Activated naive CD8-positive, alpha-beta T cell treated with anti-CD3 and anti-CD28 coated beads for 36 hours (primary cell): ENCODE data around the gene EPHB3. TPM values are rescaled to one million over a fixed set of nuclear protein-coding genes. Genes with fewer than 3 reads are reported as not detected.

Experiments
- DNase-seq: peaks from one replicate; pipeline ENCODE4 v3.0.0; 2021
- H3K27ac Mint-ChIP-seq: one replicate; pipeline ENCODE4 v1.8.0; 2022; ENCODE audit warnings: mild to moderate bottlenecking, moderate library complexity, mixed read lengths
- H3K27me3 Mint-ChIP-seq: one replicate; pipeline ENCODE4 v1.8.0; 2022; ENCODE audit warnings: mild to moderate bottlenecking, mixed read lengths
- H3K36me3 Mint-ChIP-seq: one replicate; pipeline ENCODE4 v1.8.0; 2021; ENCODE audit warnings: mild to moderate bottlenecking, mixed read lengths
- H3K4me1 Mint-ChIP-seq: one replicate; pipeline ENCODE4 v1.8.0; 2021; ENCODE audit warnings: mixed read lengths
- H3K4me3 Mint-ChIP-seq: one replicate; pipeline ENCODE4 v1.8.0; 2022; ENCODE audit warnings: mild to moderate bottlenecking, moderate library complexity, mixed read lengths
- H3K9me3 Mint-ChIP-seq: one replicate; pipeline ENCODE4 v1.8.0; 2022; ENCODE audit warnings: mixed read lengths
- total RNA-seq, 2 experiments: library from RNA; stranded (reverse); gene quantifications; one replicate each; pipeline ENCODE4 v1.2.3, GENCODE V29; 2021

EPHB3 gene
- total RNA-seq, 2 experiments from 2014 or later: 0.04 to 0.16 TPM

DNA sequence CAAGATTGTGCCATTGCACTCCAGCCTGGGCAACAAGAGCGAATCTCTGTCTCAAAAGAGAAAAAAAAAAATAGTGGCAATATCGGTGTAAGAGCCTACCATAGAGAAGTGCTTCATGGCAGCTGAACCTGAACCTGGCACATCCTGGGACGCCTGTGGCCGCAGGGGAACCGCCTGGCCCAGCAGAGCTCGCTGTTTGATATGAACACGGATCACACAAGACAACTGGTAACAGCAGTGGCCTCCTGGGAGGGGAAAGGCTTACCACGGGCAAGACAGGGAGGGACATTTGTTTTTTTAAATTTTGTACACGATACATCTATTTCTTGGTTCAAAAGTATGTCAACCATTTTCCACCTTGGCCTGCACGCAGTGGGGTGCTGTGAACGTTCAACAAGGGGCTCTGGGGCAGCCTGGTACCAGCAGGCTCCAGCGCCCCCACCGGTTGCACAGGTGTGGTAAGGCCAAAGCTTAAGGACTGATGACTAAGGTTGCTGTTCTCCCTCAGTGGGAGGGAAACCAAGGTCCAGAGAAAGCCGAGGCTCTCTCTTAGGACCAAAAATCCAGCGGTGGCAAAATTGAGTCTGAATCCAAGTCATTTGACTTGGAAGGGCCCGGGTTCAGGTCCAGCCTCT lies 21.7 kb upstream of the EPHB3 start:
- peaks cover 36% of the 10 kb centered on the region for H3K27me3 Mint-ChIP-seq
- peaks cover 8% of the 10 kb centered on the region for H3K4me1 Mint-ChIP-seq
- no peaks in the 10 kb centered on the region for H3K9me3 Mint-ChIP-seq
- no peak overlapping the region for H3K27ac Mint-ChIP-seq
- no peaks in the 10 kb centered on the region for H3K36me3 Mint-ChIP-seq
- DNase-seq: no peak
- no peak overlapping the region for H3K4me3 Mint-ChIP-seq

DNA sequence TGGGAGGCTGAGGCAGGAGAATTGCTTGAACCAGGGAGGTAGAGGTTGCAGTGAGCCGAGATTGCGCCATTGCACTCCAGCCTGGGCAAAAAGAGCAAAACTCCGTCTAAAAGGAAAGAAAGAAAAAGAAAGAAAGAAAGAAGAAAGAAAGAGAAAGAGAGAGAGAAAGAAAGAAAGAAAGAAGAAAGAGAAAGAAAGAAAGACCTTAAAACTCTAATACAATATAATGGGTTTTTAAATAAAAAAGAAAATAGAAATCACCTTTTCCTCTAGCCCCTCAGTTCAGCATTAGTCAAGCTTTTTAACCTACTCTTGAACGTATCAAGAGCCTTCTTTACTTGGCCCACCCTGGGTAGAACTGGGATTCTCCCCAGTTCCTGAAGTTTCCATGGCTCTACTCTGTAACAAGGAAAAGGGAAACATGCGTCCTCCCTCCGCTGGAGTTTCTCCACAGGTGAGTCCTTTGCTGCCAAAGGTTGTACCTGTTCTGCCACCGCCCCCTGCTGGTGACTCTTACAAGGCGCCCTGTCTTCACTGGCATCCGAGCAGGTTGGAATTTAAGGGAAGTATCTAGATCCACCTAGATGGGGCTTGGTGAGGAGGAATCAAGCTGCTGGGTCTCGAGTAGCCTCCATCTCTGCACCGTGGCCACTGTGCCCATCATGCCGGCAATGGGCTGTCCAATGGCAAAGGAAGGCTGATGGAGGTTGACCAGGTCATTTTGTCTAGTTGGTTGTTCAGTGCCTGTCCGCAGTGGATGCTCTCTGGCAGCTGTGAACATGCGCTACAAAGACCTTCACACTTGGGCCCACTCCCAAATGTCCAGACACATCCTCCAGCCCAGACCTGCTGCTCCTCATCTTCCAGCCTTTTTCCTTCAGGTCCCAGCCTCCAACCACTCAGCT lies 20.6 kb upstream of the EPHB3 start:
- H3K27ac Mint-ChIP-seq: no peak overlapping the region
- H3K4me3 Mint-ChIP-seq: no peak overlapping the region
- H3K36me3 Mint-ChIP-seq: no peaks in the 10 kb centered on the region
- DNase-seq: peak; percentile 67
- peaks cover 36% of the 10 kb centered on the region for H3K27me3 Mint-ChIP-seq
- no peaks in the 10 kb centered on the region for H3K9me3 Mint-ChIP-seq
- H3K4me1 Mint-ChIP-seq: peaks cover 8% of the 10 kb centered on the region

DNA sequence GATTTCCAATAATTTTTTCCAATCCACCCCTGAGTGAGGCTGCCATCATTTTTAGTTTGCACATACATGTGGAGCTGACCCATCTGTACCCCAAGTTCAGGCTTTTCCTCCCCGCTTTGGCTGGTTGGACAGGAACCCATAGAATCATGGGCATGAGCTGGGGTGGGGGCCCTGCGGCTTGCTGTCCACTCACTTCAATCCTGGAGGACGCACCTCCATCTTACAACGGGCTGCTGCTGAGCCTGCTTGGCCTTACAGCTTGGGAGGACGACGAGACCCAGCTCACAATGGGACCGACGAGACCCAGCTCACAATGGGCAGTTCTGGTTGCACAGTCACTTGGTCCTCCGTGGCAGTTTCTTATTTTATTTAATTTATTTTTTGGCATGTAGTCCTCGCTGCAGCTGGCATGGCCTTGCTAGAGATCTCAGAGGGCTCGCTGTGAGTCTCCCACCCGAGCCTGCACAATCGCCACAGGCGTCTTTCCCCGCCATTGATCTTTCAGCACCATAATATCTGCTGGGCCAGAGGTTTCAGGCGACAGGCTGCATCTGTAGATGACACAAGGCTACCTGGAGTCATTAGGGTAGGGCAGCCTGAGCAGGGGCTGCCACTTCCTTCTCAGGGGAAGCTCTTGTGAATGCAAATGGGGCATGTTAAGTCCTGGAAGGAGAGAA lies 19.6 kb upstream of the EPHB3 start:
- Mint-ChIP-seq H3K4me1 (peaks cover 8% of the 10 kb centered on the region), H3K27me3 (peaks cover 36% of the 10 kb centered on the region), H3K36me3 (no peaks in the 10 kb centered on the region), H3K4me3 (no peak overlapping the region), H3K9me3 (no peaks in the 10 kb centered on the region), H3K27ac (no peak overlapping the region)
- no peak for DNase-seq

DNA sequence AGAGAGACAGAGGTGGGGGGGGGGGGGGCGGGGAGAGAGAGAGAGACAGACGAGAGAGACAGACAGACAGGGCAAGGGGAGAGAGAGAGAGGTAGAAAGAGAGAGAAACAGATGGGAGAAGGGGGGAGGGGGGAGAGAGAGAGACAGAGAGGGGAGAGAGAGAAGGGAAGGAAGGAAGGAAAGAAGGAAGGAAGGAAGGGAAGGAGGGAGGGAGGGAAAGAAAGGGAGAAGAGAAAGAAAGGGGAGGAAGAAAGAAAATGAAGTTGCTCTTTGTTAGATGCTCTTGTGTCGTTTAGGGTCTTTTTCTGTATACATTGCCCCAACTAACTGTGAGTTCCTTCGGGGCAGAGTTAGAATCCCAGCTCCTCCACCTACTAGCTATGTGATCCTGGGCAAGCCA lies 19.0 kb upstream of the EPHB3 start:
- H3K27ac Mint-ChIP-seq: no peak overlapping the region
- peaks cover 8% of the 10 kb centered on the region for H3K4me1 Mint-ChIP-seq
- DNase-seq: no peak
- no peaks in the 10 kb centered on the region for H3K36me3 Mint-ChIP-seq
- peaks cover 36% of the 10 kb centered on the region for H3K27me3 Mint-ChIP-seq
- H3K9me3 Mint-ChIP-seq: no peaks in the 10 kb centered on the region
- H3K4me3 Mint-ChIP-seq: no peak overlapping the region

DNA sequence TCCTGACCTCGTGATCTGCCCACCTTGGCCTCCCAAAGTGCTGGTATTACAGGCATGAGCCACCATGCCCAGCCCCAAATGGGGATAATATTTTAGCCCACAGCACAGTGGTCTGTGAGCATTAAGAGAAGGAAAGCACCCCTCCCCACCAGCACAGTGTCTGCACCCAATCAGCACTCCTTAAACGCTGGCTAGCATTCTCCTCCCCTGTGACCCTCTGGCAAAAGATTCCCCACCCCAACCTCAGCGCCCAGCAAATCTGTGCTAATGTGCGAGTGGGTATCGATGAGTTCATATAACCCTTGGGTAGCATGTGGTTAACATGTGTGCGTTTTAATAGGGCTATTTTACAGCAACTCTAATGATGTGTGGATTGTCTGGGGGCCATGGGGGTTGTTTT lies 18.3 kb upstream of the EPHB3 start:
- peaks cover 36% of the 10 kb centered on the region for H3K27me3 Mint-ChIP-seq
- no peak overlapping the region for H3K27ac Mint-ChIP-seq
- H3K36me3 Mint-ChIP-seq: no peaks in the 10 kb centered on the region
- H3K4me1 Mint-ChIP-seq: peaks cover 8% of the 10 kb centered on the region
- no peaks in the 10 kb centered on the region for H3K9me3 Mint-ChIP-seq
- no peak for DNase-seq
- no peak overlapping the region for H3K4me3 Mint-ChIP-seq

DNA sequence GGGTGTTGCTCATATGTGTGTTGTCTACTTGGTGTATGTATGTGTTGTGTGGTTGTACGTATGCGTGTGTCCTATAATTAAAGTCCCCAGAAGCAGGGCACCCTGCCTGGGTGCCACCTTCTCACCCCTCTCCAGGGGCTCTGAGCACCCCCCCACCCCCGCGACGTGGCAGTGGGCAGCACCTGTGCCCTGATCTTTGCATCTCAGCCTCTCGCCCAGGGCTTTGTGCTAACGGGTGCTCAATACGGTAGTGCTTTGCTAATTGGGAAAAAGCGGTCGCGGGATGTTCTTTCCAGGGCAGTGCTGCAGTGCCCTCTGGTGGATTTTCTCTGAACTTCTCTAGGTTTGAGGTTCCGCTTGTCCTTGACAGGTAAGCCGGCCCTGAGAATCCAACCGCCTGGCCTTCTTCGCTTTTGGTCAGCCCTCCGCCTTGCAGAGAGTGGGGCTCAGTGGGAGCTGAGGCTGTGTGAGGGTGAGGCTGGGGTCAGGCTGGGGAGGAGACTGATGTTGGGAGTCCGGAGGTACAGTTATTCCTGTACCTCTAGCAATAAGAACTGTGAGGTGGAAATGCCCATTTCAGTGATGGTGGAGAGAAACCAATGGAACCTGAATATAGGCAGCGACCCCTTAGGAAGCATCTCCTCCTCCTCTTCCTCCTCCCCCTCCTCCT lies 17.6 kb upstream of the EPHB3 start:
- Mint-ChIP-seq H3K27me3 (peaks cover 36% of the 10 kb centered on the region), H3K9me3 (no peaks in the 10 kb centered on the region), H3K36me3 (no peaks in the 10 kb centered on the region), H3K27ac (no peak overlapping the region), H3K4me1 (peaks cover 8% of the 10 kb centered on the region), H3K4me3 (no peak overlapping the region)
- DNase-seq: peak; percentile 71

DNA sequence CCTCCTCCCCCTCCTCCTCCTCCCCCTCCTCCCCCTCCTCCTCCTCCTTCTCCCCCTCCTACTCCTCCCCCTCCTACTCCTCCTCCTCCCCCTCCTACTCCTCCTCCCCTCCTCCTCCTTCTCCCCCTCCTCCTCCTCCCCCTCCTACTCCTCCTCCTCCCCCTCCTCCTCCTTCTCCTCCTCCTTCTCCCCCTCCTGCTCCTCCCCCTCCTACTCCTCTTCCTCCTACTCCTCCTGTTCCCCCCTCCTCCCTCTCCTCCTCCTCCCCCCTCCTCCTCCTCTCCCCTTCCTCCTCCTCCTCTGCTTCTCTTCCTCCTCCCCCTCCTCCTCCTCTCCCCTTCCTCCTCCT lies 17.1 kb upstream of the EPHB3 start:
- no peaks in the 10 kb centered on the region for H3K9me3 Mint-ChIP-seq
- H3K4me1 Mint-ChIP-seq: peaks cover 8% of the 10 kb centered on the region
- H3K4me3 Mint-ChIP-seq: no peak overlapping the region
- DNase-seq: no peak
- H3K27ac Mint-ChIP-seq: no peak overlapping the region
- H3K27me3 Mint-ChIP-seq: peaks cover 36% of the 10 kb centered on the region
- H3K36me3 Mint-ChIP-seq: no peaks in the 10 kb centered on the region

DNA sequence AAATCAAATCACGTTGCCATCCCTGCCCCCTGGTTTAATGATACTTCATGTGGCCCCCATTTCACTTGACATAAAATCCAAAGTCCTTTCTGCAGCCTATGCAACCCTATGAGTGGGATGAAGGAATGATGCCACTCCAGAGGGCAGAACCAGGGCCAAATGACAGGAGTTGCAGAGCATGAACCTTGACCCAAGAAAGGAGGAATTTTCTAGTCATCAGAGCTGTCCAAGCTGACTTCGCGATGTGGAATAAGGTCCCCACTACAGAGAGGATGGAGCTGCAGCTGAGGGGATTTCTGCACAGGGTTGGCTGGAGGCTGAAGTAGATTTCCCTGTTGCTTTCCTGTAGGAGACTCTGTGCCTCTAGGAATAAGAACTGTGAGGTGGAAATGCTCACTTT lies 15.8 kb upstream of the EPHB3 start:
- peaks cover 8% of the 10 kb centered on the region for H3K4me1 Mint-ChIP-seq

DNA sequence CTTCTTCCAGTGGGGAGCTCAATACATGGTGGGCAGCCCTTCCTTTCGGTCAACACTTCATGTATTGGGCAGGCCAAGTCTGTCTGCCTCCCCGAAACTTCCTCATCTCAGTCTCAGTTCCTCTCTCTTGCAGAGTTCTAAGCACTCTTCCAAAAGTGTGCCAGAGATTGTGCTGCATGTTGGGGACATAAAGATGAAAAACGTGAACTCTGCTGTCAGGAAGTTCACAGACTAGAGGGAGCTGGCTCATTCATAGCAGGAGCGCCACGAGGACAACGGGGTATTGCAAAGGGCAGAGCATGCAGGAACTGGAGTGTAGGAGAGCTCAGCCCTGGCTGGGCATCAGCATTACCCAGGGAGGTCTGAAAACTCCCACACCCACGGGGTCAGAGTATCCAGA lies 15.3 kb upstream of the EPHB3 start:
- Mint-ChIP-seq H3K4me1 (peaks cover 6% of the 10 kb centered on the region), H3K36me3 (no peaks in the 10 kb centered on the region), H3K4me3 (no peak overlapping the region), H3K9me3 (no peaks in the 10 kb centered on the region), H3K27me3 (peaks cover 27% of the 10 kb centered on the region), H3K27ac (no peak overlapping the region)
- DNase-seq: no peak

More for the DNA sequence above, 15.8 kb upstream of the EPHB3 start:
- H3K27ac Mint-ChIP-seq: no peak overlapping the region
- H3K36me3 Mint-ChIP-seq: no peaks in the 10 kb centered on the region
- no peaks in the 10 kb centered on the region for H3K9me3 Mint-ChIP-seq
- H3K27me3 Mint-ChIP-seq: peaks cover 31% of the 10 kb centered on the region
- no peak overlapping the region for H3K4me3 Mint-ChIP-seq
- DNase-seq: no peak

DNA sequence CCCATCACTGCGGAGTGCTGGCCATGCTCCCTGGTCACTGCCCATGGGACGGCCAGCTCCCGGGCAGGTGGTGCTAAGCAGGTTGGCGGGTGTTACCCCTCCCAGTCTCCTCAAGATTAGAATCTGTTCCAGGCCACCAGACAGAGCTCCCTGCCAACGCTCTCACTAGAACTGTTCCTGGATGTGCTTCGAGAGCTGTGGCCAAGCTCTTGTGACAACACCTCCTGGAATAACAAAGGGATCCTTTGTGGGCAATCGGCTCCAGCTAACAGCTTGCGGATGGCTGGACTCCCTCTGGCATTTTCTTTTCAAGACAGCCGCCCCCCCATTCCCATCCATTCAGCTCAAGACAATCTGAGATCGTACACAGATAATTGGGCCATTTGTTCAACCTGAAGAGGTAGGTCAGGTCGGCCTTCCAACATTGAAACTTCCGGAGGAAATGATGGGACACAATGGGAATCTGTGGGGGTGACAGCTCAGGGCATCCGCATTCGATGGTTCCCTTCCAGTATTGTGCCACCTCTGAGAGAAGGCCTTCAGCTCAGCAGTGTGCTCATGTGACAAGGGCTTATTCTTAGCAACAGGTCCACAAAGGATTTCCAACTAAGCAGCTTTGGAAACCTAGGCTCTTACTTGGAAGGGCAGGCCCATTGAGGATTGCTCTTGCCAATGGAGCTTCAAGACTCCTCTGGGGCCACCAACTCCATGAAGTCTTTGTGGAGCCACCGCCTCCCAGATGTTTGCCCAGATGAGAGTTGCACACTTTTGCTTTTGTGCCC lies 11.6 kb upstream of the EPHB3 start:
- Mint-ChIP-seq H3K36me3 (no peaks in the 10 kb centered on the region), H3K4me3 (no peak overlapping the region), H3K27ac (no peak overlapping the region), H3K27me3 (peaks cover 7% of the 10 kb centered on the region), H3K9me3 (no peaks in the 10 kb centered on the region), H3K4me1 (no peaks in the 10 kb centered on the region)
- DNase-seq: no peak

DNA sequence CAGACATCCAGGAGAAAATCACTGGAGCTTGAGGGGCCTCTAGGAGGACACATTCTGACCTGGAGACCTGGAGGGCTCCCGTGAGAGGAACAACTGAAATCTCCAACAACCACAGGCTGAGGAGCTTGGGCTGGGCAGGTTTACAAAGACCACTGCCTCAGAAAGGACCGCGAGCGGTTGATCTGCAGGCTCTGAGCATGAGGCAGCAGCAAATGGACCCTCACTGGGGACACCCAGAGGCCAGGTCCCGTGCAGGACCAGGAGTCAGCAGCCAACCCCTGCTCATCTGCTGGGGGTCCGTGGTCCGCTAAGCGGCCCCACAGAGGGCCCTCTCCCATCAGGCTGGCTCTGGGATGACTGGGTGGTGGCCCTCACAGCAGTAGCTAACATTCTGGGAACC lies 10.5 kb upstream of the EPHB3 start:
- DNase-seq: no peak
- no peaks in the 10 kb centered on the region for H3K9me3 Mint-ChIP-seq
- no peak overlapping the region for H3K4me3 Mint-ChIP-seq
- H3K27ac Mint-ChIP-seq: no peak overlapping the region
- peaks cover 6% of the 10 kb centered on the region for H3K4me1 Mint-ChIP-seq
- peaks cover 11% of the 10 kb centered on the region for H3K27me3 Mint-ChIP-seq
- no peaks in the 10 kb centered on the region for H3K36me3 Mint-ChIP-seq

DNA sequence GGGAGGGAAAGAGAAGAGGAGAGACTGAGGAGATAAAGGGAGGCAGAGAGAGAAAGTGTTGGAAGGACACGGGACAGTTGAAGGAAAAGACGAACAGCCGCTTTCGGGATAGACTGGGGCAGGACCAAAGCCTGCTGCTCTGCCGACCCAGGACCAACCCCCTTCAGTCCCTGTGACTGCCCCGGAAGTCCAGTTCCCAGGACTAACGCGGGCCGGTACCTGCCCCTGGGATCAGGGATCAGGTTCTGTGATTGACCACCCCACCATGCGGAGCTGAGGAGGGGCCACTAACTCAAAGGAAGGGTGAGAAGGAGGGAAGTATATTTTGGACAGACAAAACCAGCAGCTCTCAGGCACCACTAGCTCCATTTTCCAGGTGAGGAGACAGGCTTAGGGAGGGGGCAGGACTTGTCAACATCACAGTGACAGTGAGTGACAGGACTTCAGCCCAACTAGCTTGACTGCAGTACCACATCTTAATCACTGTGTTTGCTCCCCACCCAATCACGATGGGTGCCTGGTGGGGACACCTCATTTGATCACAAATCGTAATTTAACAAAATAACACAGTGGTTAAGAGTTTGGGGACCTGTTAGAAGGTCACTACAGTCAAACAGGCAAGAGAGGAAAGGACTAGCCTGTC lies 9.8 kb upstream of the EPHB3 start:
- Mint-ChIP-seq H3K27me3 (peaks cover 18% of the 10 kb centered on the region), H3K9me3 (no peaks in the 10 kb centered on the region), H3K4me1 (peaks cover 12% of the 10 kb centered on the region), H3K27ac (no peak overlapping the region), H3K36me3 (no peaks in the 10 kb centered on the region), H3K4me3 (no peak overlapping the region)
- no peak for DNase-seq

DNA sequence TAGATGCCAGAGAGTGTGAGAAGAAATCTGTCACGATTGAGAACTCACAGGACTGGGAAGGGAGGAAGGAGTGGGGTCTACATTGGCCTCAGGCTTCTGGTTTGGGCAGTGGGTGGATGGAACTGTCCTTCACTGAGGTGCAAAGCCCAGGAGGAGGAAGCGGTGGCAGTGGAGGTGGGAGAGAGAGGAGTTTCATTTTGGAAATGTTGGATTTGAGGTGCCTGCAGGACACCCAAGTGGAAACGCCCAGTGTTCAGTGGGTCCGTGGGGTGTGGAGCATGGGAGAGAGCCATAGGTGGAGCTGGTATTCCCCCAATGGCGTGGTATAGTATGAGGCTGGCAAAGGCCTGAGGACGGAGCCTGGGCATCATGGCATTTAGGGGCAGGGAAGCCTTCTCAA lies 9.3 kb upstream of the EPHB3 start:
- DNase-seq: no peak
- Mint-ChIP-seq H3K4me3 (no peak overlapping the region), H3K9me3 (no peaks in the 10 kb centered on the region), H3K27me3 (peaks cover 23% of the 10 kb centered on the region), H3K36me3 (no peaks in the 10 kb centered on the region), H3K27ac (no peak overlapping the region), H3K4me1 (peaks cover 16% of the 10 kb centered on the region)

DNA sequence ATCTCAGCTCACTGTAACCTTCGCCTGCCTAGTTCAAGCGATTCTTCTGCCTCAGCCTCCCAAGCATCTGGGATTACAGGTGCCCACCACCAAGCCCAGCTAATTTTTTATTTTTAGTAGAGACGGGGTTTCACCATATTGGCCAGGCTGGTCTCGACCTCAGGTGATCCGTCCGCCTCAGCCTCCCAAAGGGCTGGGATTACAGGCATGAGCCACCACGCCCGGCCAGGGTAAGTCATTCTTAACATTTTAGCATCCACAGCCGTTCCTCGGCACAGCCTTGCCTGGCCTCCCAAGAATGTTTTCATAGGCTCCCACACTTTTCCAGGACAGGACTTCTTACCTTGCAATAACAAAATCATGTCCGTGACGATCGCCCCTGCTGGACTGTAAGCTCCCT lies 8.7 kb upstream of the EPHB3 start:
- no peaks in the 10 kb centered on the region for H3K9me3 Mint-ChIP-seq
- H3K4me3 Mint-ChIP-seq: no peak overlapping the region
- no peak overlapping the region for H3K27ac Mint-ChIP-seq
- no peak for DNase-seq
- H3K36me3 Mint-ChIP-seq: no peaks in the 10 kb centered on the region
- H3K4me1 Mint-ChIP-seq: peaks cover 18% of the 10 kb centered on the region
- peaks cover 27% of the 10 kb centered on the region for H3K27me3 Mint-ChIP-seq
